Measurements from ENCODE around the gene CTNNA2.

Gene CTNNA2

DNA sequence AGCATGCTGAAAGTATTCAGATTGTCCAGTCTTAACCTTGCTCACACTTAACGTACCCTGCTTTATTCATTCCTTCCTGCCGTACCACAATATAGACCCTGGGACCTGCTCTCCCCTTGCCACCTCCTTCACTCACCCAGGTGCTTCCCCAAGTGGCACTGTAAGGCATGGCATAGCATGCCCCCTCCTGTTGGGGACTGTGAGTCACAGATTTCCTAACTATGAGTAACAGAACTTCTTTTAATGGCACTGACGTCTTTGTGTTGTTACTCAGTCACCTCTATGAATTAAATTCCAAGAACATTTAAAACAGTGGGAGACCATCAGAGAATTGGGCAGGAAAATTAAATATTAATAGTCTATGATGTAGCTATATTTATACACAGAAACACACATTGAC, 117.2 kb downstream of the CTNNA2 start:
- no peak for TF ChIP-seq TAF1 (IDR thresholded peaks at IDR 0.05; ENCODE audit: borderline replicate concordance, insufficient read depth, low read length)
- no peak for TF ChIP-seq FOXP2 (optimal IDR thresholded peaks at IDR 0.05; ENCODE audit: borderline replicate concordance, extremely low read depth, extremely low read length, insufficient read depth)
- TF ChIP-seq POLR2AphosphoS5 (IDR thresholded peaks at IDR 0.05; ENCODE audit: low read depth, low read length), result no peak
- no peak for TF ChIP-seq SIN3A (IDR thresholded peaks at IDR 0.05; ENCODE audit: borderline replicate concordance, insufficient read depth, low read length)
- TF ChIP-seq, protein P1, sequence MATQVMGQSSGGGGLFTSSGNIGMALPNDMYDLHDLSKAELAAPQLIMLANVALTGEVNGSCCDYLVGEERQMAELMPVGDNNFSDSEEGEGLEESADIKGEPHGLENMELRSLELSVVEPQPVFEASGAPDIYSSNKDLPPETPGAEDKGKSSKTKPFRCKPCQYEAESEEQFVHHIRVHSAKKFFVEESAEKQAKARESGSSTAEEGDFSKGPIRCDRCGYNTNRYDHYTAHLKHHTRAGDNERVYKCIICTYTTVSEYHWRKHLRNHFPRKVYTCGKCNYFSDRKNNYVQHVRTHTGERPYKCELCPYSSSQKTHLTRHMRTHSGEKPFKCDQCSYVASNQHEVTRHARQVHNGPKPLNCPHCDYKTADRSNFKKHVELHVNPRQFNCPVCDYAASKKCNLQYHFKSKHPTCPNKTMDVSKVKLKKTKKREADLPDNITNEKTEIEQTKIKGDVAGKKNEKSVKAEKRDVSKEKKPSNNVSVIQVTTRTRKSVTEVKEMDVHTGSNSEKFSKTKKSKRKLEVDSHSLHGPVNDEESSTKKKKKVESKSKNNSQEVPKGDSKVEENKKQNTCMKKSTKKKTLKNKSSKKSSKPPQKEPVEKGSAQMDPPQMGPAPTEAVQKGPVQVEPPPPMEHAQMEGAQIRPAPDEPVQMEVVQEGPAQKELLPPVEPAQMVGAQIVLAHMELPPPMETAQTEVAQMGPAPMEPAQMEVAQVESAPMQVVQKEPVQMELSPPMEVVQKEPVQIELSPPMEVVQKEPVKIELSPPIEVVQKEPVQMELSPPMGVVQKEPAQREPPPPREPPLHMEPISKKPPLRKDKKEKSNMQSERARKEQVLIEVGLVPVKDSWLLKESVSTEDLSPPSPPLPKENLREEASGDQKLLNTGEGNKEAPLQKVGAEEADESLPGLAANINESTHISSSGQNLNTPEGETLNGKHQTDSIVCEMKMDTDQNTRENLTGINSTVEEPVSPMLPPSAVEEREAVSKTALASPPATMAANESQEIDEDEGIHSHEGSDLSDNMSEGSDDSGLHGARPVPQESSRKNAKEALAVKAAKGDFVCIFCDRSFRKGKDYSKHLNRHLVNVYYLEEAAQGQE (IDR thresholded peaks at IDR 0.05; ENCODE audit: insufficient read depth in 1 of 2, low read depth in 2 of 2, low read length in 2 of 2), result no peak

DNA sequence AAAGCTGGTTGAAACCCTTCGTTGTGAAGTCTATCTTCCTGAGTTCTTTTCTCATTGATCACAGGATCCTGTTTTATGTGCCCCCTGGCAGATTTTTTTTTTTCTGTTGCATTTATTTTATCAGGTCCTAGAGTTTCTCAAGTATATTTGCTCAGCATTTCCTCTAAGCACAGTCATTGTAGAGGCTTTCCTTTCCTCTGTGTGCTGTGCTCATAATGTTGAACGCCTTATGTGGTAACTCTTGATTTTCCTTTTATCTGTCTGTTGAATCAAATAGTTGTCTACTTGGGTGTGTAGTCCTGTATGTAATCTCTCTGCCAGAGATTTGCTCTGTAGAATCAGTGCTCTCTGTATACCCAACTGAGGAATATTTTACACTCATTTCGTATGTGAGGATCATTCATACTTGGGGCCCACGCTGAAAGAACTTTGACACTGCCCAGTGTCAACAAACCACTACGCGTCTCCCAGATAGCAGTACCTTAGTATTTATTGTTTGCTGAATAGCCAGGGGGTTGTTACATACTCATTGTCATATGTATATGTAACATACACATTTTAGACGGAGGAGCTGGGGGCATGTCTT, 118.2 kb downstream of the CTNNA2 start:
- TF ChIP-seq TAF1 (IDR thresholded peaks at IDR 0.05; ENCODE audit: borderline replicate concordance, insufficient read depth, low read length) (no peak), SIN3A (IDR thresholded peaks at IDR 0.05; ENCODE audit: borderline replicate concordance, insufficient read depth, low read length) (no peak), FOXP2 (optimal IDR thresholded peaks at IDR 0.05; ENCODE audit: borderline replicate concordance, extremely low read depth, extremely low read length, insufficient read depth) (no peak), POLR2AphosphoS5 (IDR thresholded peaks at IDR 0.05; ENCODE audit: low read depth, low read length) (no peak)
- TF ChIP-seq, protein P1 (IDR thresholded peaks at IDR 0.05; ENCODE audit: insufficient read depth in 1 of 2, low read depth in 2 of 2, low read length in 2 of 2), result no peak

DNA sequence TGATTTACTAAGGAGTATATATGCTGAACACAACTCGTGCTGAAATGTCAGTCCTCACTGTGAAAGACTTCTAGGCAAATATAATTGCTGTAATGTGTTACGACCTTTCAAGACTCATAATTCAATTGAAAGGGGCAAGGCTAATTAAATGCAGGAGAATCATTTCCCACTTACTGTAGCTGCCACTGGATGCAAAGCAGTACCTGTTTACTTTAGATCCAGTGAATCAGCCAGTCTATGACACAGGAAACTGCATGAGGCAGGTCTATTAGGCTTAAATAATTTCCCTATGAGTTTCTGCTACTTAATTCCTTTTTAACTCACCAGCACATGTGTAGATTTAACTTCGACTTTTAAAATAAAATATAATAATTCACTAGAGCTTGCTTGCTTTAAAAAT, 125.6 kb downstream of the CTNNA2 start:
- TF ChIP-seq POLR2AphosphoS5 (IDR thresholded peaks at IDR 0.05; ENCODE audit: low read depth, low read length) (no peak), TAF1 (IDR thresholded peaks at IDR 0.05; ENCODE audit: borderline replicate concordance, insufficient read depth, low read length) (no peak), SIN3A (IDR thresholded peaks at IDR 0.05; ENCODE audit: borderline replicate concordance, insufficient read depth, low read length) (no peak), FOXP2 (optimal IDR thresholded peaks at IDR 0.05; ENCODE audit: borderline replicate concordance, extremely low read depth, extremely low read length, insufficient read depth) (no peak)
- TF ChIP-seq, protein P1 (IDR thresholded peaks at IDR 0.05; ENCODE audit: insufficient read depth in 1 of 2, low read depth in 2 of 2, low read length in 2 of 2), result no peak

DNA sequence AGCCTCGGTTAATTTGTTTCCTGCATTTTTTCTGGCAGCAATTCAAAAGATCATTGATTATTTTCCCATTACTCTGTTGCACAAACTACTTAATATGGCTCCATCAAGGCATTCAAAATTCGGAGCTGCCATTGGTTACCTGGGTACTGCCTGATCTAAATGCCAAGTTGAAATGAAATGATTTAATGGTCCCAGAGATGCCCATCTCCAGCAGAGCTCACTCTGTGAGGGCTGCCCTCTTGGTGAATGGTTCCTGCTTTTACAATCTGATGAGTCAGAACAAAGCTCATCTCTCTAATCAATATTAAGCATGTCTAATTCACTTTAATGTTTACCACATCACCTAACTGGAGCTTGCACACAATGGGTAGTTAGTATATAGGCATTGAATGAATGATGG, 126.1 kb downstream of the CTNNA2 start:
- TF ChIP-seq POLR2AphosphoS5 (IDR thresholded peaks at IDR 0.05; ENCODE audit: low read depth, low read length), result no peak
- TF ChIP-seq SIN3A (IDR thresholded peaks at IDR 0.05; ENCODE audit: borderline replicate concordance, insufficient read depth, low read length), result no peak
- TF ChIP-seq TAF1 (IDR thresholded peaks at IDR 0.05; ENCODE audit: borderline replicate concordance, insufficient read depth, low read length), result no peak
- TF ChIP-seq, protein P1 (IDR thresholded peaks at IDR 0.05; ENCODE audit: insufficient read depth in 1 of 2, low read depth in 2 of 2, low read length in 2 of 2), result no peak
- TF ChIP-seq FOXP2 (optimal IDR thresholded peaks at IDR 0.05; ENCODE audit: borderline replicate concordance, extremely low read depth, extremely low read length, insufficient read depth), result no peak
